Measurements from ENCODE around the gene GLCE.

- TF ChIP-seq CTCF (IDR thresholded peaks at IDR 0.05) (no peak), POLR2A (IDR thresholded peaks at IDR 0.05) (no peak)
Measured at GRCh38 chr15:69156736-69157381, 3.6 kb upstream of the GLCE start.

All from esophagus squamous epithelium (tissue), 4 donors.